Measurements from ENCODE around the gene ACBD5.

GRCh38 chr10:27247441-27247840 lies 6.8 kb upstream of the ACBD5 start:
- TF ChIP-seq EP300 (IDR thresholded peaks at IDR 0.05): no peak
- TF ChIP-seq, protein P1, sequence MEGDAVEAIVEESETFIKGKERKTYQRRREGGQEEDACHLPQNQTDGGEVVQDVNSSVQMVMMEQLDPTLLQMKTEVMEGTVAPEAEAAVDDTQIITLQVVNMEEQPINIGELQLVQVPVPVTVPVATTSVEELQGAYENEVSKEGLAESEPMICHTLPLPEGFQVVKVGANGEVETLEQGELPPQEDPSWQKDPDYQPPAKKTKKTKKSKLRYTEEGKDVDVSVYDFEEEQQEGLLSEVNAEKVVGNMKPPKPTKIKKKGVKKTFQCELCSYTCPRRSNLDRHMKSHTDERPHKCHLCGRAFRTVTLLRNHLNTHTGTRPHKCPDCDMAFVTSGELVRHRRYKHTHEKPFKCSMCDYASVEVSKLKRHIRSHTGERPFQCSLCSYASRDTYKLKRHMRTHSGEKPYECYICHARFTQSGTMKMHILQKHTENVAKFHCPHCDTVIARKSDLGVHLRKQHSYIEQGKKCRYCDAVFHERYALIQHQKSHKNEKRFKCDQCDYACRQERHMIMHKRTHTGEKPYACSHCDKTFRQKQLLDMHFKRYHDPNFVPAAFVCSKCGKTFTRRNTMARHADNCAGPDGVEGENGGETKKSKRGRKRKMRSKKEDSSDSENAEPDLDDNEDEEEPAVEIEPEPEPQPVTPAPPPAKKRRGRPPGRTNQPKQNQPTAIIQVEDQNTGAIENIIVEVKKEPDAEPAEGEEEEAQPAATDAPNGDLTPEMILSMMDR (IDR thresholded peaks at IDR 0.05): no peak
- no peak for TF ChIP-seq POLR2A (IDR thresholded peaks at IDR 0.05)

Data from ovary (tissue), 3 donors.